K562 (cell line): ENCODE results near the gene TLN1.

ENCODE experiments used
- ESRRA ChIP-seq: fragments of 450-650 bp; IDR thresholded peaks from 2 replicates; pipeline ENCODE4 v1.6.1; 2014; ENCODE audit warnings: low read depth, mild to moderate bottlenecking, moderate library complexity, borderline replicate concordance
- EZH2 ChIP-seq: IDR thresholded peaks from 2 replicates; pipeline ENCODE4 v1.6.1; 2012; ENCODE audit warnings: low read depth, mild to moderate bottlenecking, inconsistent platforms, low read length, borderline replicate concordance
- POLR2AphosphoS5 ChIP-seq: IDR thresholded peaks from 2 replicates; pipeline ENCODE4 v1.6.1; 2011; ENCODE audit warnings: mild to moderate bottlenecking, low read depth, low read length, moderate library complexity; ENCODE audit not compliant: control insufficient read depth, insufficient read depth
- TBL1XR1 ChIP-seq, 2 experiments: IDR thresholded peaks; 2 replicates each; pipeline ENCODE4 v1.6.1; 2012; ENCODE audit warnings: improper control_type of control experiment in 2 of 2, low read length in 2 of 2, mild to moderate bottlenecking in 1 of 2
- ZBTB8A ChIP-seq: fragments of 450-650 bp; IDR thresholded peaks from 2 replicates; pipeline ENCODE4 v1.6.1; 2018; ENCODE audit warnings: mild to moderate bottlenecking, moderate library complexity; ENCODE audit not compliant: partially characterized antibody
- ZNF121 ChIP-seq: sonication (generic); formaldehyde crosslinking; conservative IDR thresholded peaks from 2 replicates; pipeline ENCODE4 v1.8.0; 2022; ENCODE audit warnings: missing genetic modification reagents
- TF ChIP-seq, protein P1 (sequence below): fragments of 150-350 bp; IDR thresholded peaks from 2 replicates; pipeline ENCODE4 v1.6.1; 2014; ENCODE audit warnings: low read depth, mild to moderate bottlenecking, low read length, borderline replicate concordance
- TF ChIP-seq, protein P2 (sequence below), 3 experiments: fragments of 200-800 bp in 1 of 3; sonication (Bioruptor generic) in 1 of 3; sonication (generic) in 1 of 3; formaldehyde crosslinking in 1 of 3; IDR thresholded peaks; 2 replicates each; pipeline versions ENCODE4 v1.6.1 to v1.8.0; 2016 to 2022; ENCODE audit warnings: mild to moderate bottlenecking in 2 of 3, missing compliant biosample characterization in 2 of 3, missing genetic modification characterization in 2 of 3, missing genetic modification reagents in 1 of 3

- TF ChIP-seq POLR2AphosphoS5 (no peak), ZBTB8A (no peak), TBL1XR1 (IDR thresholded peaks at IDR 0.05; ENCODE audit: low read length in 2 of 2) (no peak), ZNF121 (CRISPR knock-in tag) (no peak), EZH2 (no peak), ESRRA (no peak)
- TF ChIP-seq, protein P1, sequence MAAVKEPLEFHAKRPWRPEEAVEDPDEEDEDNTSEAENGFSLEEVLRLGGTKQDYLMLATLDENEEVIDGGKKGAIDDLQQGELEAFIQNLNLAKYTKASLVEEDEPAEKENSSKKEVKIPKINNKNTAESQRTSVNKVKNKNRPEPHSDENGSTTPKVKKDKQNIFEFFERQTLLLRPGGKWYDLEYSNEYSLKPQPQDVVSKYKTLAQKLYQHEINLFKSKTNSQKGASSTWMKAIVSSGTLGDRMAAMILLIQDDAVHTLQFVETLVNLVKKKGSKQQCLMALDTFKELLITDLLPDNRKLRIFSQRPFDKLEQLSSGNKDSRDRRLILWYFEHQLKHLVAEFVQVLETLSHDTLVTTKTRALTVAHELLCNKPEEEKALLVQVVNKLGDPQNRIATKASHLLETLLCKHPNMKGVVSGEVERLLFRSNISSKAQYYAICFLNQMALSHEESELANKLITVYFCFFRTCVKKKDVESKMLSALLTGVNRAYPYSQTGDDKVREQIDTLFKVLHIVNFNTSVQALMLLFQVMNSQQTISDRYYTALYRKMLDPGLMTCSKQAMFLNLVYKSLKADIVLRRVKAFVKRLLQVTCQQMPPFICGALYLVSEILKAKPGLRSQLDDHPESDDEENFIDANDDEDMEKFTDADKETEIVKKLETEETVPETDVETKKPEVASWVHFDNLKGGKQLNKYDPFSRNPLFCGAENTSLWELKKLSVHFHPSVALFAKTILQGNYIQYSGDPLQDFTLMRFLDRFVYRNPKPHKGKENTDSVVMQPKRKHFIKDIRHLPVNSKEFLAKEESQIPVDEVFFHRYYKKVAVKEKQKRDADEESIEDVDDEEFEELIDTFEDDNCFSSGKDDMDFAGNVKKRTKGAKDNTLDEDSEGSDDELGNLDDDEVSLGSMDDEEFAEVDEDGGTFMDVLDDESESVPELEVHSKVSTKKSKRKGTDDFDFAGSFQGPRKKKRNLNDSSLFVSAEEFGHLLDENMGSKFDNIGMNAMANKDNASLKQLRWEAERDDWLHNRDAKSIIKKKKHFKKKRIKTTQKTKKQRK = no peak
- TF ChIP-seq, protein P2, sequence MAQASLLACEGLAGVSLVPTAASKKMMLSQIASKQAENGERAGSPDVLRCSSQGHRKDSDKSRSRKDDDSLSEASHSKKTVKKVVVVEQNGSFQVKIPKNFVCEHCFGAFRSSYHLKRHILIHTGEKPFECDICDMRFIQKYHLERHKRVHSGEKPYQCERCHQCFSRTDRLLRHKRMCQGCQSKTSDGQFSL (CRISPR knock-in tag; IDR thresholded peaks at IDR 0.05) = no peak
- TF ChIP-seq, protein P2 (tag; IDR thresholded peaks at IDR 0.05) = no peak
These were observed 6.2 kb upstream of the TLN1 start for GRCh38 chr9:35738186-35738585.
